Right lobe of liver (tissue), 6 donors: ENCODE measurements around the gene RGL1. TPM values are rescaled to one million over a fixed set of nuclear protein-coding genes. Genes with fewer than 3 reads are reported as not detected.

ENCODE experiments used
- ATAC-seq, 4 donors: fragments of 200-7000 bp; cut with Tn5 transposase; one replicate each; pipeline ENCODE4 v1.9.1; 2020; ENCODE audit warnings: mild to moderate bottlenecking in 4 of 4, moderate library complexity in 4 of 4
- DNase-seq, 3 donors: peaks; one replicate each; pipeline ENCODE4 v3.0.0-alpha.2; 2020
- H3K27ac ChIP-seq, 3 donors: fragments of 200-600 bp; one replicate each; pipeline ENCODE4 v1.8.0; 2022
- H3K27me3 ChIP-seq, 2 donors: fragments of 200-600 bp; one replicate each; pipeline ENCODE4 v1.8.0; 2022
- H3K36me3 ChIP-seq, 4 donors: fragments of 200-600 bp; sonication (generic) in 1 of 4; one replicate each; pipeline versions ENCODE4 v1.5.1 to v1.8.0; 2017 to 2022; ENCODE audit warnings: control low read depth in 1 of 4
- H3K4me1 ChIP-seq, 4 donors: fragments of 200-600 bp; sonication (generic) in 1 of 4; one replicate each; pipeline versions ENCODE4 v1.5.1 to v1.8.0; 2017 to 2022; ENCODE audit warnings: control low read depth in 1 of 4
- H3K4me3 ChIP-seq, 3 donors: fragments of 200-600 bp; one replicate each; pipeline ENCODE4 v1.8.0; 2022
- H3K9me3 ChIP-seq, 4 donors: fragments of 200-600 bp; sonication (generic) in 1 of 4; one replicate each; pipeline versions ENCODE4 v1.5.1 to v1.8.0; 2017 to 2022; ENCODE audit warnings: control low read depth in 1 of 4
- CTCF ChIP-seq, 4 donors: fragments of 200-600 bp in 3 of 4; fragments of 450-650 bp in 1 of 4; IDR thresholded peaks; one replicate each; pipeline versions ENCODE4 v1.5.1 to v1.8.0; 2016 to 2022; ENCODE audit warnings: antibody characterized with exemption in 4 of 4, mild to moderate bottlenecking in 2 of 4
- POLR2A ChIP-seq: fragments of 450-650 bp; IDR thresholded peaks from one replicate; pipeline ENCODE4 v1.6.1; 2017; ENCODE audit warnings: antibody characterized with exemption, mild to moderate bottlenecking
- WGBS: methylation state at CpG from one replicate; pipeline ENCODE4 v1.1.6; 2018; ENCODE audit warnings: low coverage, low lambda C conversion rate; ENCODE audit not compliant: insufficient coverage; ENCODE audit errors: missing lambda C conversion rate; 5-methylcytosine and 5-hydroxymethylcytosine counted together
- intact Hi-C, 2 donors: fragments of 100-400 bp; cut with DNase I; formaldehyde crosslinking; loops; one replicate each; pipeline versions ENCODE4 v1.11.2 to v1.14.1; 2022
- total RNA-seq, 6 experiments: library from RNA; depleted of rRNA in 2 of 6; stranded (reverse); fragments of >200 nt in 2 of 6; fragmentation: NEBNext Ultra II Directional in 3 of 6; extraction: Animal tissue kit (Norgen Biotek cat#: 25700) in 3 of 6; gene quantifications; one replicate each; pipeline versions ENCODE4 v1.1.0 to v1.2.4, GENCODE V29; 2016 to 2023
- donor health status: DM: no; HTN: yes; CAD: no.
- donor health status: DM: no; HTN: no; CAD: no.
- donor health status: DM: no; HTN: no; CAD: no.
- donor health status: DM: no; HTN: yes; CAD: no.
- donor health status: DM: no; HTN: yes; CAD: no.

RGL1 gene
- total RNA-seq, 6 experiments from 2014 or later, result 5.5 to 13.1 (median 6.9) TPM

- WGBS, result 67% methylated on average over 4 of the region's 4 CpGs
- TF ChIP-seq CTCF (IDR thresholded peaks at IDR 0.05) (no peak), POLR2A (no peak)
- no peak for ATAC-seq
- Histone ChIP-seq H3K4me3 (no peak overlapping the region), H3K9me3 (no peaks in the 10 kb centered on the region), H3K27ac (no peak overlapping the region), H3K4me1 (no peaks in the 10 kb centered on the region), H3K36me3 (no peaks in the 10 kb centered on the region), H3K27me3 (no peaks in the 10 kb centered on the region)
- intact Hi-C loops, result loop anchor here in 1 of 2 donors (5.0 kb wide), 1 partner anchor 240 kb away; no protein-coding TSS in a partner anchor
- no peak for DNase-seq
Measured at GRCh38 chr1:183847641-183848040, 42.7 kb downstream of the RGL1 start.

- no peak for TF ChIP-seq POLR2A
- TF ChIP-seq CTCF (IDR thresholded peaks at IDR 0.05), result no peak
- Histone ChIP-seq H3K27ac (no peak overlapping the region), H3K36me3 (no peaks in the 10 kb centered on the region), H3K4me1 (no peaks in the 10 kb centered on the region), H3K4me3 (no peak overlapping the region), H3K27me3 (no peaks in the 10 kb centered on the region), H3K9me3 (no peaks in the 10 kb centered on the region)
- intact Hi-C loops, result no loop called here
- ATAC-seq (no peak), DNase-seq (no peak)
- 71% methylated on average over 2 of the region's 2 CpGs for WGBS
Measured at GRCh38 chr1:183850852-183851251, 45.9 kb downstream of the RGL1 start.

GRCh38 chr1:183859119-183859518 lies 54.2 kb downstream of the RGL1 start:
- no peak for TF ChIP-seq CTCF (IDR thresholded peaks at IDR 0.05)
- TF ChIP-seq POLR2A, result no peak
- no peak for DNase-seq
- no peak for ATAC-seq
- WGBS, result 81% methylated on average over 3 of the region's 3 CpGs
- Histone ChIP-seq H3K36me3 (no peaks in the 10 kb centered on the region), H3K27me3 (no peaks in the 10 kb centered on the region), H3K27ac (no peak overlapping the region), H3K4me3 (no peak overlapping the region), H3K9me3 (no peaks in the 10 kb centered on the region), H3K4me1 (no peaks in the 10 kb centered on the region)
- intact Hi-C loops, result no loop called here

GRCh38 chr1:183859831-183860230 lies 54.9 kb downstream of the RGL1 start:
- H3K36me3 ChIP-seq, result no peaks in the 10 kb centered on the region
- H3K4me3 ChIP-seq, result no peak overlapping the region
- no peaks in the 10 kb centered on the region for H3K27me3 ChIP-seq
- H3K9me3 ChIP-seq, result no peaks in the 10 kb centered on the region
- intact Hi-C loops, result no loop called here
- no peak for DNase-seq
- TF ChIP-seq CTCF (IDR thresholded peaks at IDR 0.05) (no peak), POLR2A (no peak)
- no peaks in the 10 kb centered on the region for H3K4me1 ChIP-seq
- H3K27ac ChIP-seq, result no peak overlapping the region
- WGBS, result 76% methylated on average over 3 of the region's 3 CpGs
- ATAC-seq, result no peak

GRCh38 chr1:183862967-183863366 lies 58.0 kb downstream of the RGL1 start:
- DNase-seq (no peak), ATAC-seq (no peak)
- Histone ChIP-seq H3K4me3 (no peak overlapping the region), H3K4me1 (no peaks in the 10 kb centered on the region), H3K9me3 (no peaks in the 10 kb centered on the region), H3K27ac (no peak overlapping the region), H3K27me3 (no peaks in the 10 kb centered on the region), H3K36me3 (no peaks in the 10 kb centered on the region)
- intact Hi-C loops, result no loop called here
- 95% methylated on average over 3 of the region's 4 CpGs for WGBS
- no peak for TF ChIP-seq POLR2A
- no peak for TF ChIP-seq CTCF (IDR thresholded peaks at IDR 0.05)
